ENCODE measurements around the gene PCYOX1L. TPM values are rescaled to one million over a fixed set of nuclear protein-coding genes. Genes with fewer than 3 reads are reported as not detected.
A peak's percentile ranks its signal among the peaks of the same experiment; 100 is the strongest.
"Not testable (repeated sequence)": the region's sequence is repeated elsewhere in the genome, so short reads cannot be mapped to it uniquely, and the experiment has no call there.

Gene PCYOX1L
- polyA plus RNA-seq, 4 donors, result 1.3 to 53.2 (median 4.5) TPM

- Histone ChIP-seq H3K9me3 (ENCODE audit: control insufficient read depth in 2 of 2, insufficient read depth in 1 of 2, low read depth in 1 of 2, low read length in 1 of 2) (peaks cover 0 to 2% of the 10 kb centered on the region in 2 donors), H3K4me3 (ENCODE audit: low read depth in 1 of 3, low read length in 3 of 3) (no peak overlapping the region), H3K36me3 (ENCODE audit: control insufficient read depth in 3 of 3, insufficient read depth in 2 of 3, low read depth in 1 of 3, low read length in 3 of 3) (no peaks in the 10 kb centered on the region), H3K27ac (ENCODE audit: low read depth in 1 of 3, low read length in 2 of 3) (peak overlapping the region in 2 of 3 donors; percentile 43 to 87), H3K4me1 (ENCODE audit: control insufficient read depth in 3 of 3, insufficient read depth in 2 of 3, low read depth in 1 of 3, low read length in 2 of 3) (peaks cover 0 to 17% (median 0%) of the 10 kb centered on the region in 3 donors), H3K27me3 (ENCODE audit: control insufficient read depth in 3 of 3, insufficient read depth in 3 of 3, low read length in 3 of 3) (no peaks in the 10 kb centered on the region)
- FAIRE-seq (no peak), DNase-seq (no peak)
- 64 to 75% (median 73%) methylated on average over 9 of the region's 9 CpGs for WGBS, 3 donors
These were observed 29.3 kb downstream of the PCYOX1L start for GRCh38 chr5:149387081-149387631.

GRCh38 chr5:149387982-149388381 is 30.1 kb downstream of the PCYOX1L start:
- Histone ChIP-seq H3K27me3 (ENCODE audit: control insufficient read depth in 3 of 3, insufficient read depth in 3 of 3, low read length in 3 of 3) (no peaks in the 10 kb centered on the region), H3K4me1 (ENCODE audit: control insufficient read depth in 3 of 3, insufficient read depth in 2 of 3, low read depth in 1 of 3, low read length in 2 of 3) (peaks cover 0 to 17% (median 0%) of the 10 kb centered on the region in 3 donors), H3K27ac (ENCODE audit: low read depth in 1 of 3, low read length in 2 of 3) (peak overlapping the region in 2 of 3 donors; percentile 44 to 87), H3K4me3 (ENCODE audit: low read depth in 1 of 3, low read length in 3 of 3) (no peak overlapping the region), H3K36me3 (ENCODE audit: control insufficient read depth in 3 of 3, insufficient read depth in 2 of 3, low read depth in 1 of 3, low read length in 3 of 3) (no peaks in the 10 kb centered on the region), H3K9me3 (ENCODE audit: control insufficient read depth in 2 of 2, insufficient read depth in 1 of 2, low read depth in 1 of 2, low read length in 1 of 2) (peaks cover 0 to 2% of the 10 kb centered on the region in 2 donors)
- WGBS, 3 donors, result 52 to 85% (median 59%) methylated on average over 1 of the region's 1 CpG
- DNase-seq (no peak), FAIRE-seq (no peak)

GRCh38 chr5:149388498-149389190 is 30.8 kb downstream of the PCYOX1L start:
- H3K9me3 ChIP-seq (ENCODE audit: control insufficient read depth in 2 of 2, insufficient read depth in 1 of 2, low read depth in 1 of 2, low read length in 1 of 2), result peaks cover 0 to 2% of the 10 kb centered on the region in 2 donors
- FAIRE-seq, result no peak
- DNase-seq, result no peak
- no peak overlapping the region for H3K4me3 ChIP-seq (ENCODE audit: low read depth in 1 of 3, low read length in 3 of 3)
- H3K27ac ChIP-seq (ENCODE audit: low read depth in 1 of 3, low read length in 2 of 3), result peak overlapping the region in 1 of 3 donors; percentile 87
- H3K36me3 ChIP-seq (ENCODE audit: control insufficient read depth in 3 of 3, insufficient read depth in 2 of 3, low read depth in 1 of 3, low read length in 3 of 3), result no peaks in the 10 kb centered on the region
- peaks cover 0 to 17% (median 0%) of the 10 kb centered on the region in 3 donors for H3K4me1 ChIP-seq (ENCODE audit: control insufficient read depth in 3 of 3, insufficient read depth in 2 of 3, low read depth in 1 of 3, low read length in 2 of 3)
- no peaks in the 10 kb centered on the region for H3K27me3 ChIP-seq (ENCODE audit: control insufficient read depth in 3 of 3, insufficient read depth in 3 of 3, low read length in 3 of 3)
- 72 to 90% (median 78%) methylated on average over 7 of the region's 7 CpGs for WGBS, 3 donors

- peaks cover 0 to 17% (median 0%) of the 10 kb centered on the region in 3 donors for H3K4me1 ChIP-seq (ENCODE audit: control insufficient read depth in 3 of 3, insufficient read depth in 2 of 3, low read depth in 1 of 3, low read length in 2 of 3)
- peaks cover 0 to 2% of the 10 kb centered on the region in 2 donors for H3K9me3 ChIP-seq (ENCODE audit: control insufficient read depth in 2 of 2, insufficient read depth in 1 of 2, low read depth in 1 of 2, low read length in 1 of 2)
- FAIRE-seq (no peak), DNase-seq (peak in 1 of 2 donors; percentile 45)
- H3K27ac ChIP-seq (ENCODE audit: low read depth in 1 of 3, low read length in 2 of 3), result peak overlapping the region in 2 of 3 donors; percentile 40 to 67
- no peaks in the 10 kb centered on the region for H3K36me3 ChIP-seq (ENCODE audit: control insufficient read depth in 3 of 3, insufficient read depth in 2 of 3, low read depth in 1 of 3, low read length in 3 of 3)
- H3K27me3 ChIP-seq (ENCODE audit: control insufficient read depth in 3 of 3, insufficient read depth in 3 of 3, low read length in 3 of 3), result no peaks in the 10 kb centered on the region
- no peak overlapping the region for H3K4me3 ChIP-seq (ENCODE audit: low read depth in 1 of 3, low read length in 3 of 3)
- 65 to 73% (median 66%) methylated on average over 11 of the region's 11 CpGs for WGBS, 3 donors
These were observed 32.0 kb downstream of the PCYOX1L start for GRCh38 chr5:149389552-149390495.

GRCh38 chr5:149391076-149391475 is 33.2 kb downstream of the PCYOX1L start:
- WGBS, 3 donors, result 84 to 85% (median 85%) methylated on average over 6 of the region's 6 CpGs
- not testable (repeated sequence) for FAIRE-seq
- H3K27ac ChIP-seq (ENCODE audit: low read depth in 1 of 3, low read length in 2 of 3), result peak overlapping the region in 1 of 3 donors; percentile 2

GRCh38 chr5:149391524-149391923 is 33.7 kb downstream of the PCYOX1L start:
- Histone ChIP-seq H3K4me1 (ENCODE audit: control insufficient read depth in 3 of 3, insufficient read depth in 2 of 3, low read depth in 1 of 3, low read length in 2 of 3) (peaks cover 0 to 4% (median 0%) of the 10 kb centered on the region in 3 donors), H3K9me3 (ENCODE audit: control insufficient read depth in 2 of 2, insufficient read depth in 1 of 2, low read depth in 1 of 2, low read length in 1 of 2) (peaks cover 0 to 2% of the 10 kb centered on the region in 2 donors), H3K4me3 (ENCODE audit: low read depth in 1 of 3, low read length in 3 of 3) (no peak overlapping the region), H3K36me3 (ENCODE audit: control insufficient read depth in 3 of 3, insufficient read depth in 2 of 3, low read depth in 1 of 3, low read length in 3 of 3) (no peaks in the 10 kb centered on the region), H3K27ac (ENCODE audit: low read depth in 1 of 3, low read length in 2 of 3) (no peak overlapping the region), H3K27me3 (ENCODE audit: control insufficient read depth in 3 of 3, insufficient read depth in 3 of 3, low read length in 3 of 3) (no peaks in the 10 kb centered on the region)
- DNase-seq (no peak), FAIRE-seq (no peak)
- 76 to 91% (median 83%) methylated on average over 6 of the region's 6 CpGs for WGBS, 3 donors

More at GRCh38 chr5:149391076-149391475, 33.2 kb downstream of the PCYOX1L start:
- not testable (repeated sequence) for H3K4me3 ChIP-seq (ENCODE audit: low read depth in 1 of 3, low read length in 3 of 3); H3K27me3 ChIP-seq (ENCODE audit: control insufficient read depth in 3 of 3, insufficient read depth in 3 of 3, low read length in 3 of 3); H3K36me3 ChIP-seq (ENCODE audit: control insufficient read depth in 3 of 3, insufficient read depth in 2 of 3, low read depth in 1 of 3, low read length in 3 of 3); H3K4me1 ChIP-seq (ENCODE audit: control insufficient read depth in 3 of 3, insufficient read depth in 2 of 3, low read depth in 1 of 3, low read length in 2 of 3); H3K9me3 ChIP-seq (ENCODE audit: control insufficient read depth in 2 of 2, insufficient read depth in 1 of 2, low read depth in 1 of 2, low read length in 1 of 2); DNase-seq

GRCh38 chr5:149392718-149393117 is 34.9 kb downstream of the PCYOX1L start:
- FAIRE-seq, result no peak
- Histone ChIP-seq H3K27me3 (ENCODE audit: control insufficient read depth in 3 of 3, insufficient read depth in 3 of 3, low read length in 3 of 3) (no peaks in the 10 kb centered on the region), H3K9me3 (ENCODE audit: control insufficient read depth in 2 of 2, insufficient read depth in 1 of 2, low read depth in 1 of 2, low read length in 1 of 2) (peaks cover 0 to 2% of the 10 kb centered on the region in 2 donors), H3K4me3 (ENCODE audit: low read depth in 1 of 3, low read length in 3 of 3) (no peak overlapping the region), H3K36me3 (ENCODE audit: control insufficient read depth in 3 of 3, insufficient read depth in 2 of 3, low read depth in 1 of 3, low read length in 3 of 3) (no peaks in the 10 kb centered on the region), H3K27ac (ENCODE audit: low read depth in 1 of 3, low read length in 2 of 3) (no peak overlapping the region), H3K4me1 (ENCODE audit: control insufficient read depth in 3 of 3, insufficient read depth in 2 of 3, low read depth in 1 of 3, low read length in 2 of 3) (peaks cover 0 to 3% (median 0%) of the 10 kb centered on the region in 3 donors)
- WGBS, 3 donors, result 82 to 90% (median 89%) methylated on average over 19 of the region's 19 CpGs
- no peak for DNase-seq

GRCh38 chr5:149394996-149395395 is 37.1 kb downstream of the PCYOX1L start:
- FAIRE-seq, DNase-seq: not testable (repeated sequence)

More at GRCh38 chr5:149394996-149395395, 37.1 kb downstream of the PCYOX1L start:
- not testable (repeated sequence) for H3K4me1 ChIP-seq (ENCODE audit: control insufficient read depth in 3 of 3, insufficient read depth in 2 of 3, low read depth in 1 of 3, low read length in 2 of 3); H3K27ac ChIP-seq (ENCODE audit: low read depth in 1 of 3, low read length in 2 of 3); H3K4me3 ChIP-seq (ENCODE audit: low read depth in 1 of 3, low read length in 3 of 3); H3K9me3 ChIP-seq (ENCODE audit: control insufficient read depth in 2 of 2, insufficient read depth in 1 of 2, low read depth in 1 of 2, low read length in 1 of 2); H3K27me3 ChIP-seq (ENCODE audit: control insufficient read depth in 3 of 3, insufficient read depth in 3 of 3, low read length in 3 of 3); H3K36me3 ChIP-seq (ENCODE audit: control insufficient read depth in 3 of 3, insufficient read depth in 2 of 3, low read depth in 1 of 3, low read length in 3 of 3)

Data from small intestine (tissue), 7 donors.